ENCODE measurements around the gene ACTBL2. TPM values are rescaled to one million over a fixed set of nuclear protein-coding genes. Genes with fewer than 3 reads are reported as not detected.

ACTBL2 gene
- polyA plus RNA-seq, 2 of the 4 experiments (the other 2 are of a cell fraction) = 0.06 TPM

DNA sequence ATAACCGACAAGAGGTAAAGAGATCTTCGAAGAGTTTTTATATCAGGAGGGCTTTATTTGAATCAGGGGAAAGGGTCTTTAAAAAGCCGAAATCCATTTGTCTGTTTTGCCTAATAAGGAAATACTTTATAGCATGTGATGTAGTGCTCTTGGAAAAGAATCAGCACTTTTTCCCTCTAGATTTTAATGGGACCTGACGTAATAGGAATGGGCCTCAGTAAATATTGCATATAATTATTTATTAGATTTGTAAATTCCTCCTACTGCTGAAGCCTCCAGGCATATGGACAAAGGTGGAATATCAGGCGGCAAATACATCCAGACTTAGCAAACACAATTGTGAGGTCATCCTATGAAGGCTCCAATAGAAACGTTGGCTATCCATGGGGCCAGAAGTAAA is 50.9 kb downstream of the ACTBL2 start:
- Histone ChIP-seq H3K4me1 (peaks cover 21% of the 10 kb centered on the region; the same call in 2 of the 3 replicates), H3K4me3 (no peak overlapping the region), H3K4me2 (no peak overlapping the region), H3K27ac (no peak overlapping the region), H3K9me3 (no peaks in the 10 kb centered on the region)
- WGBS (ENCODE audit: missing lambda C conversion rate) = 65% methylated on average over 6 of the region's 6 CpGs
- DNase-seq (ENCODE audit: low read depth in 1 of 2, low spot score in 1 of 2) (no peak), ATAC-seq (no peak), FAIRE-seq (no peak)
- no peak for TF ChIP-seq KDM5A (IDR thresholded peaks at IDR 0.05)
- TF ChIP-seq SREBF2 (IDR thresholded peaks at IDR 0.05) = no peak
- TF ChIP-seq, protein P1, sequence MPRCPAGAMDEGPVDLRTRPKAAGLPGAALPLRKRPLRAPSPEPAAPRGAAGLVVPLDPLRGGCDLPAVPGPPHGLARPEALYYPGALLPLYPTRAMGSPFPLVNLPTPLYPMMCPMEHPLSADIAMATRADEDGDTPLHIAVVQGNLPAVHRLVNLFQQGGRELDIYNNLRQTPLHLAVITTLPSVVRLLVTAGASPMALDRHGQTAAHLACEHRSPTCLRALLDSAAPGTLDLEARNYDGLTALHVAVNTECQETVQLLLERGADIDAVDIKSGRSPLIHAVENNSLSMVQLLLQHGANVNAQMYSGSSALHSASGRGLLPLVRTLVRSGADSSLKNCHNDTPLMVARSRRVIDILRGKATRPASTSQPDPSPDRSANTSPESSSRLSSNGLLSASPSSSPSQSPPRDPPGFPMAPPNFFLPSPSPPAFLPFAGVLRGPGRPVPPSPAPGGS (IDR thresholded peaks at IDR 0.05) = no peak
- no peak for TF ChIP-seq RNF2 (IDR thresholded peaks at IDR 0.05; ENCODE audit: borderline replicate concordance, low read depth)
- no peak for TF ChIP-seq NR3C1 (IDR thresholded peaks at IDR 0.05)
- TF ChIP-seq RFX5 (IDR thresholded peaks at IDR 0.05) = no peak
- TF ChIP-seq, protein P2, sequence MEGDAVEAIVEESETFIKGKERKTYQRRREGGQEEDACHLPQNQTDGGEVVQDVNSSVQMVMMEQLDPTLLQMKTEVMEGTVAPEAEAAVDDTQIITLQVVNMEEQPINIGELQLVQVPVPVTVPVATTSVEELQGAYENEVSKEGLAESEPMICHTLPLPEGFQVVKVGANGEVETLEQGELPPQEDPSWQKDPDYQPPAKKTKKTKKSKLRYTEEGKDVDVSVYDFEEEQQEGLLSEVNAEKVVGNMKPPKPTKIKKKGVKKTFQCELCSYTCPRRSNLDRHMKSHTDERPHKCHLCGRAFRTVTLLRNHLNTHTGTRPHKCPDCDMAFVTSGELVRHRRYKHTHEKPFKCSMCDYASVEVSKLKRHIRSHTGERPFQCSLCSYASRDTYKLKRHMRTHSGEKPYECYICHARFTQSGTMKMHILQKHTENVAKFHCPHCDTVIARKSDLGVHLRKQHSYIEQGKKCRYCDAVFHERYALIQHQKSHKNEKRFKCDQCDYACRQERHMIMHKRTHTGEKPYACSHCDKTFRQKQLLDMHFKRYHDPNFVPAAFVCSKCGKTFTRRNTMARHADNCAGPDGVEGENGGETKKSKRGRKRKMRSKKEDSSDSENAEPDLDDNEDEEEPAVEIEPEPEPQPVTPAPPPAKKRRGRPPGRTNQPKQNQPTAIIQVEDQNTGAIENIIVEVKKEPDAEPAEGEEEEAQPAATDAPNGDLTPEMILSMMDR (IDR thresholded peaks at IDR 0.05) = no peak
- TF ChIP-seq TFCP2L1 (CRISPR knock-in tag; IDR thresholded peaks at IDR 0.05) = no peak
- TF ChIP-seq, protein P3, sequence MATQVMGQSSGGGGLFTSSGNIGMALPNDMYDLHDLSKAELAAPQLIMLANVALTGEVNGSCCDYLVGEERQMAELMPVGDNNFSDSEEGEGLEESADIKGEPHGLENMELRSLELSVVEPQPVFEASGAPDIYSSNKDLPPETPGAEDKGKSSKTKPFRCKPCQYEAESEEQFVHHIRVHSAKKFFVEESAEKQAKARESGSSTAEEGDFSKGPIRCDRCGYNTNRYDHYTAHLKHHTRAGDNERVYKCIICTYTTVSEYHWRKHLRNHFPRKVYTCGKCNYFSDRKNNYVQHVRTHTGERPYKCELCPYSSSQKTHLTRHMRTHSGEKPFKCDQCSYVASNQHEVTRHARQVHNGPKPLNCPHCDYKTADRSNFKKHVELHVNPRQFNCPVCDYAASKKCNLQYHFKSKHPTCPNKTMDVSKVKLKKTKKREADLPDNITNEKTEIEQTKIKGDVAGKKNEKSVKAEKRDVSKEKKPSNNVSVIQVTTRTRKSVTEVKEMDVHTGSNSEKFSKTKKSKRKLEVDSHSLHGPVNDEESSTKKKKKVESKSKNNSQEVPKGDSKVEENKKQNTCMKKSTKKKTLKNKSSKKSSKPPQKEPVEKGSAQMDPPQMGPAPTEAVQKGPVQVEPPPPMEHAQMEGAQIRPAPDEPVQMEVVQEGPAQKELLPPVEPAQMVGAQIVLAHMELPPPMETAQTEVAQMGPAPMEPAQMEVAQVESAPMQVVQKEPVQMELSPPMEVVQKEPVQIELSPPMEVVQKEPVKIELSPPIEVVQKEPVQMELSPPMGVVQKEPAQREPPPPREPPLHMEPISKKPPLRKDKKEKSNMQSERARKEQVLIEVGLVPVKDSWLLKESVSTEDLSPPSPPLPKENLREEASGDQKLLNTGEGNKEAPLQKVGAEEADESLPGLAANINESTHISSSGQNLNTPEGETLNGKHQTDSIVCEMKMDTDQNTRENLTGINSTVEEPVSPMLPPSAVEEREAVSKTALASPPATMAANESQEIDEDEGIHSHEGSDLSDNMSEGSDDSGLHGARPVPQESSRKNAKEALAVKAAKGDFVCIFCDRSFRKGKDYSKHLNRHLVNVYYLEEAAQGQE (IDR thresholded peaks at IDR 0.05) = no peak
- TF ChIP-seq POLR2A (IDR thresholded peaks at IDR 0.05; ENCODE audit: low read length) = no peak
- TF ChIP-seq, protein P4, sequence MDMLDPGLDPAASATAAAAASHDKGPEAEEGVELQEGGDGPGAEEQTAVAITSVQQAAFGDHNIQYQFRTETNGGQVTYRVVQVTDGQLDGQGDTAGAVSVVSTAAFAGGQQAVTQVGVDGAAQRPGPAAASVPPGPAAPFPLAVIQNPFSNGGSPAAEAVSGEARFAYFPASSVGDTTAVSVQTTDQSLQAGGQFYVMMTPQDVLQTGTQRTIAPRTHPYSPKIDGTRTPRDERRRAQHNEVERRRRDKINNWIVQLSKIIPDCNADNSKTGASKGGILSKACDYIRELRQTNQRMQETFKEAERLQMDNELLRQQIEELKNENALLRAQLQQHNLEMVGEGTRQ (IDR thresholded peaks at IDR 0.05) = no peak
- TF ChIP-seq EHF (CRISPR knock-in tag; IDR thresholded peaks at IDR 0.05) = no peak
- no peak for TF ChIP-seq MYC (IDR thresholded peaks at IDR 0.05; ENCODE audit: borderline replicate concordance, low read length)
- TF ChIP-seq FOSL2 (IDR thresholded peaks at IDR 0.05) = no peak
- no peak for TF ChIP-seq FOSL2 (CRISPR knock-in tag; IDR thresholded peaks at IDR 0.05)
- ChIA-PET POLR2A (no interaction called here), CTCF (no interaction called here)

Data from A549 (cell line).